ENCODE data around the gene BBLN.

BBLN gene

GRCh38 chr9:128143525-128144238 is 16.4 kb upstream of the BBLN start:
- TF ChIP-seq CTCF (IDR thresholded peaks at IDR 0.05; ENCODE audit: control insufficient read depth, extremely low read depth, insufficient read depth) = no peak
- no peak overlapping the region for H3K4me3 ChIP-seq (ENCODE audit: low read depth, low read length)
- no peak for DNase-seq (ENCODE audit: low read depth)

- no peak overlapping the region for H3K4me3 ChIP-seq (ENCODE audit: low read depth, low read length)
- no peak for TF ChIP-seq CTCF (IDR thresholded peaks at IDR 0.05; ENCODE audit: control insufficient read depth, extremely low read depth, insufficient read depth)
- DNase-seq (ENCODE audit: low read depth) = no peak
These were observed 15.6 kb upstream of the BBLN start for GRCh38 chr9:128144239-128145181.

GRCh38 chr9:128145536-128145935 is 14.5 kb upstream of the BBLN start:
- H3K4me3 ChIP-seq (ENCODE audit: low read depth, low read length) = no peak overlapping the region

GRCh38 chr9:128145951-128146351 is 14.1 kb upstream of the BBLN start:
- DNase-seq (ENCODE audit: low read depth) = no peak
- TF ChIP-seq CTCF (IDR thresholded peaks at IDR 0.05; ENCODE audit: control insufficient read depth, extremely low read depth, insufficient read depth) = no peak
- H3K4me3 ChIP-seq (ENCODE audit: low read depth, low read length) = no peak overlapping the region

More at GRCh38 chr9:128145536-128145935, 14.5 kb upstream of the BBLN start:
- DNase-seq (ENCODE audit: low read depth) = no peak
- TF ChIP-seq CTCF (IDR thresholded peaks at IDR 0.05; ENCODE audit: control insufficient read depth, extremely low read depth, insufficient read depth) = no peak

GRCh38 chr9:128146591-128147120 is 13.4 kb upstream of the BBLN start:
- DNase-seq (ENCODE audit: low read depth) = no peak
- no peak for TF ChIP-seq CTCF (IDR thresholded peaks at IDR 0.05; ENCODE audit: control insufficient read depth, extremely low read depth, insufficient read depth)
- H3K4me3 ChIP-seq (ENCODE audit: low read depth, low read length) = no peak overlapping the region

GRCh38 chr9:128148509-128149000 is 11.5 kb upstream of the BBLN start:
- DNase-seq (ENCODE audit: low read depth) = no peak
- TF ChIP-seq CTCF (IDR thresholded peaks at IDR 0.05; ENCODE audit: control insufficient read depth, extremely low read depth, insufficient read depth) = no peak
- no peak overlapping the region for H3K4me3 ChIP-seq (ENCODE audit: low read depth, low read length)
